Breast epithelium (tissue), 4 donors: Measurements from ENCODE around the gene LMX1A. TPM values are rescaled to one million over a fixed set of nuclear protein-coding genes. Genes with fewer than 3 reads are reported as not detected.

Experiments
- DNase-seq, 2 donors: peaks; one replicate each; pipeline ENCODE4 v3.0.0-alpha.2; 2019; ENCODE audit warnings: low spot score in 2 of 2
- H3K27ac ChIP-seq, 2 donors: fragments of 200-600 bp; sonication (generic) in 1 of 2; one replicate each; pipeline ENCODE4 v1.5.1; 2016 to 2019; ENCODE audit warnings: mild to moderate bottlenecking in 1 of 2
- H3K27me3 ChIP-seq, 2 donors: fragments of 200-600 bp; sonication (generic) in 1 of 2; one replicate each; pipeline versions ENCODE4 v1.5.1 to v1.6.0; 2017 to 2019; ENCODE audit warnings: control low read depth in 1 of 2, mild to moderate bottlenecking in 1 of 2
- H3K36me3 ChIP-seq: fragments of 200-600 bp; one replicate; pipeline ENCODE4 v1.5.1; 2019
- H3K4me1 ChIP-seq, 2 donors: fragments of 200-600 bp; sonication (generic); one replicate each; pipeline ENCODE4 v1.5.1; 2016 to 2019; ENCODE audit warnings: control low read depth in 1 of 2
- H3K4me3 ChIP-seq, 3 donors: fragments of 200-600 bp; sonication (generic); 1 replicate in 2 of 3; 2 replicates in 1 of 3; pipeline ENCODE4 v1.5.1; 2016 to 2019; ENCODE audit warnings: mild to moderate bottlenecking in 3 of 3, moderate library complexity in 2 of 3
- H3K9me3 ChIP-seq, 2 donors: fragments of 200-600 bp; sonication (generic) in 1 of 2; one replicate each; pipeline ENCODE4 v1.5.1; 2016 to 2019; ENCODE audit warnings: control low read depth in 1 of 2
- POLR2A ChIP-seq: fragments of 450-650 bp; IDR thresholded peaks from one replicate; pipeline ENCODE4 v1.6.1; 2016; ENCODE audit warnings: antibody characterized with exemption, mild to moderate bottlenecking, moderate library complexity
- POLR2AphosphoS5 ChIP-seq, 3 donors: sonication (generic); formaldehyde crosslinking; IDR thresholded peaks; one replicate each; pipeline ENCODE4 v1.6.1; 2017; ENCODE audit warnings: antibody characterized with exemption in 3 of 3
- intact Hi-C: fragments of 100-400 bp; cut with DNase I; formaldehyde crosslinking; loops from one replicate; pipeline ENCODE4 v1.15.1; 2023; ENCODE audit warnings: low total_unique reads
- total RNA-seq, 3 donors: library from RNA; depleted of rRNA; stranded (reverse); fragments of >200 nt; gene quantifications; one replicate each; pipeline ENCODE4 v1.1.0, GENCODE V29; 2016
- TF ChIP-seq, protein P1 (sequence below), 3 donors: fragments of 450-650 bp; IDR thresholded peaks; one replicate each; pipeline ENCODE4 v1.5.1; 2016 to 2017; ENCODE audit warnings: antibody characterized with exemption in 3 of 3, mild to moderate bottlenecking in 3 of 3, moderate library complexity in 3 of 3

Gene LMX1A
- total RNA-seq, 3 donors from 2014 or later, result 1.3 TPM; not detected in 2

DNA sequence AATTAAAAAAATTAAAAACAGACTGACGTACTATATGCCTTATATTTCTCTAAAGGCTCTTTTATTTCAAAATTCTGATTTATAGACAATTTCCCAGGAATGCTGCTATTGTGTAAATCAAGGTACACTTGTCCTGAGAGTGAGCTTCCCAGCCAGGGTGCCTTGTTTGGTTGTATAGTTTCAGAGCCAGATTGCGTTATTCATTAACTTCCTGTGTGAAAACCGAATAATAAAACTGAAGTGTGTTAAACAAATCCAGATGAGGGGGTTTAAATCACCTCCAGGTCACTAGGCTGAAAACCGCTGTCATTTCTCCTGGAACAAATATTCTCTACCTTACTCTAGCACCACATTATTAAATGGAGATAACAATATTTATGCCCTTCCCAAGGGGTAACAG is 68.7 kb downstream of the LMX1A start:
- Histone ChIP-seq H3K27me3 (no peaks in the 10 kb centered on the region), H3K4me3 (no peak overlapping the region), H3K36me3 (no peaks in the 10 kb centered on the region), H3K27ac (no peak overlapping the region), H3K4me1 (no peaks in the 10 kb centered on the region), H3K9me3 (peaks cover 0 to 8% of the 10 kb centered on the region in 2 donors)
- TF ChIP-seq POLR2AphosphoS5 (IDR thresholded peaks at IDR 0.05), result no peak
- TF ChIP-seq, protein P1, sequence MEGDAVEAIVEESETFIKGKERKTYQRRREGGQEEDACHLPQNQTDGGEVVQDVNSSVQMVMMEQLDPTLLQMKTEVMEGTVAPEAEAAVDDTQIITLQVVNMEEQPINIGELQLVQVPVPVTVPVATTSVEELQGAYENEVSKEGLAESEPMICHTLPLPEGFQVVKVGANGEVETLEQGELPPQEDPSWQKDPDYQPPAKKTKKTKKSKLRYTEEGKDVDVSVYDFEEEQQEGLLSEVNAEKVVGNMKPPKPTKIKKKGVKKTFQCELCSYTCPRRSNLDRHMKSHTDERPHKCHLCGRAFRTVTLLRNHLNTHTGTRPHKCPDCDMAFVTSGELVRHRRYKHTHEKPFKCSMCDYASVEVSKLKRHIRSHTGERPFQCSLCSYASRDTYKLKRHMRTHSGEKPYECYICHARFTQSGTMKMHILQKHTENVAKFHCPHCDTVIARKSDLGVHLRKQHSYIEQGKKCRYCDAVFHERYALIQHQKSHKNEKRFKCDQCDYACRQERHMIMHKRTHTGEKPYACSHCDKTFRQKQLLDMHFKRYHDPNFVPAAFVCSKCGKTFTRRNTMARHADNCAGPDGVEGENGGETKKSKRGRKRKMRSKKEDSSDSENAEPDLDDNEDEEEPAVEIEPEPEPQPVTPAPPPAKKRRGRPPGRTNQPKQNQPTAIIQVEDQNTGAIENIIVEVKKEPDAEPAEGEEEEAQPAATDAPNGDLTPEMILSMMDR (IDR thresholded peaks at IDR 0.05), result no peak
- TF ChIP-seq POLR2A, result no peak
- intact Hi-C loops, result no loop called here
- no peak for DNase-seq

DNA sequence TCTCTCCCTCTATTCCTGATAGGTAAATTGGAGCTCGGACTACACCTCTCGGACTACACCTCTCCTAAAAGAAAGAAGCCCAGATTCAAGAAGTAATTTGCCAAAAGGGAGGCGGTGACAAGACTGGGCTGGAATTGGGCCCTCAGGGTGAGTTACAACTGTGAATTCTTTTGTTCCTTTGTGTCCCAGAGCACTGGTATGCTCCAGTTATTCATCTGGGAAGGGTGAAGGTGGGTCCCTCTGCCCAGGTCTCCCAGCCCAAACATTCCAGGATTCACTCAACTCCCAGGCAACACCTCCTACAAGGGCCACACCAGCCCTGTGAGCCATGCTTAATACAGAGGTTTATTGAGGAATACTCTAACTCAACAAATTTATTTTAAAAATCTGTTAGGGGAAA is 69.2 kb downstream of the LMX1A start:
- TF ChIP-seq POLR2AphosphoS5 (IDR thresholded peaks at IDR 0.05), result no peak
- TF ChIP-seq, protein P1 (IDR thresholded peaks at IDR 0.05), result no peak
- TF ChIP-seq POLR2A, result no peak
- Histone ChIP-seq H3K9me3 (peaks cover 0 to 8% of the 10 kb centered on the region in 2 donors), H3K27ac (no peak overlapping the region), H3K4me3 (no peak overlapping the region), H3K4me1 (no peaks in the 10 kb centered on the region), H3K27me3 (no peaks in the 10 kb centered on the region), H3K36me3 (no peaks in the 10 kb centered on the region)
- no peak for DNase-seq
- intact Hi-C loops, result no loop called here

DNA sequence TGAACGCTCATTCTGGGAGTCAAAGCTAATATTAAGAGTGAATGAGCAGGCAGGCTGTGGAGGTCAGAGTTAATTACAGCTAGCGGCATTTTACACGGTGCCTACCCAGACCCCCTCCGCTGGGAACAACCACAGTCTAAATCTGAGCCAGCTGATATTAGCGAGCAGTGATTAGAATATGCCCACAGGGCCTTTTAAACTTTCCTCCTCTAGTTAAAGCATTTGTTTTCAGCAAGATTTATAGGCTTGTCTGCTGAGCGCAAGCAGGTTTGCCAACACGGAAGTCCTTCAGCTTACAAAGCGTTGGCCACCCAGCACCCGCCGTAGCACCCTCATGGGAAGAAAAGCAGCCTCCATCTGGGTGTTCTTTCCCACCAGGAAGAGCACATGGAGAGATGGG is 72.1 kb downstream of the LMX1A start:
- Histone ChIP-seq H3K27ac (no peak overlapping the region), H3K36me3 (no peaks in the 10 kb centered on the region), H3K9me3 (no peaks in the 10 kb centered on the region), H3K4me1 (no peaks in the 10 kb centered on the region), H3K4me3 (no peak overlapping the region), H3K27me3 (no peaks in the 10 kb centered on the region)
- no peak for DNase-seq
- TF ChIP-seq, protein P1 (IDR thresholded peaks at IDR 0.05), result no peak
- TF ChIP-seq POLR2AphosphoS5 (IDR thresholded peaks at IDR 0.05) (no peak), POLR2A (no peak)
- intact Hi-C loops, result no loop called here

DNA sequence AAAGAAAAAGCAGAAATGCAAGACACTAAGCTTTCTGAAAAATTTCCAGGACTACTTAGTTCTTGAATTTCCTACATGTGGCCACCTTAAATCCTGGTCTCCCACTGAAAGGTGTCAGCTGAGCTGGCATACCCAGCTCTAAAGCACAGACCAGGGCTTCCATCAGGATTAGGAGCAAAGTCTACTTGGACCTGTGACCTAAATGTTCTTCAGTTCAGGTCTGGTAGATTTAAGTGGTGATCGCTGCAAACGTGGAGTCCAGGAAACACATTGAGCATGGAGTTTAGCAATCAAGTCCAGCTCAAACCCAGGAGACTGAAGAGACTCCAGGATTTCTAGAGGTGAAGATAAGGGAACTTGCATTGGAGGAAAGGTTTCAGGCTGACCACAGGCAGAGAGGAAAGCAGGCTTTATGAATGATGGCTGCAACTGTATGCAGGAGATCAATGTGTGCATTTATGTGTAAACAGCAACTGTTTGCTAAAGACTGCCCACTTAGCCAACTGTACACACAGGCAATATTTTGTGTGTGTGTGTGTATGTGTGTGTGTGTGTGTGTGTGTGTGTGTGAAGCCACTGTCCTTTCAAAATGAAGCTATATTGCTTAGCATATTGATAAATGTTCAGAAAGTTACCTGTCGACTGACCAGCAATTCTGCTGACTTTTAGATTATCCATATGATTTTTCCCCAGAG is 75.2 kb downstream of the LMX1A start:
- DNase-seq, result no peak
- H3K36me3 ChIP-seq, result no peaks in the 10 kb centered on the region
- H3K27ac ChIP-seq, result no peak overlapping the region
- H3K27me3 ChIP-seq, result no peaks in the 10 kb centered on the region
- no peak for TF ChIP-seq POLR2AphosphoS5 (IDR thresholded peaks at IDR 0.05)
- TF ChIP-seq POLR2A, result no peak
- TF ChIP-seq, protein P1 (IDR thresholded peaks at IDR 0.05), result no peak
- H3K4me1 ChIP-seq, result no peaks in the 10 kb centered on the region
- intact Hi-C loops, result no loop called here
- no peak overlapping the region for H3K4me3 ChIP-seq
- H3K9me3 ChIP-seq, result no peaks in the 10 kb centered on the region

DNA sequence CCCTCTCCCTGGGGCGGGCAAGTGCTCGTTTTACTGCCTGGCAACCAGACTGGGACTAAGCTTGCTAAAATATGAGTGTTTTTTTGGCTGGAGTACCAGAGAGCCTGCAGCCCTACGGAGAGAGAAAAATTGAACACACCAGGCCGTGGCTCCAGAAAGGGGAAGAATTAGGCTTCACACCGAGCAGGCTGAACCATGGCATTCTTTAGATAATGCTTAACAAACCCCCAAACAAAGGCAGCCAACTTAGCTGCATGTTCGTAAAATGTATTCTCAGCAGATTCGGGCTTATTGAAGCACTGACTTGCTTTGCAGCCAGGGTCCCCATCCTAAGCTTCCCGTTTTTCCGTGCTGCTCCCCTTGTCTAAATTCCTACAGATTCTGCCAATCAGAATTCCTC is 76.6 kb downstream of the LMX1A start:
- Histone ChIP-seq H3K27me3 (no peaks in the 10 kb centered on the region), H3K27ac (no peak overlapping the region), H3K36me3 (no peaks in the 10 kb centered on the region), H3K4me1 (no peaks in the 10 kb centered on the region), H3K9me3 (no peaks in the 10 kb centered on the region), H3K4me3 (no peak overlapping the region)
- intact Hi-C loops, result no loop called here
- TF ChIP-seq, protein P1 (IDR thresholded peaks at IDR 0.05), result no peak
- TF ChIP-seq POLR2AphosphoS5 (IDR thresholded peaks at IDR 0.05) (no peak), POLR2A (no peak)
- DNase-seq, result no peak
